HAP-1 (cell line): ENCODE measurements around the gene CYP2F1.
"Not testable (repeated sequence)": the region's sequence is repeated elsewhere in the genome, so short reads cannot be mapped to it uniquely, and the experiment has no call there.

ENCODE experiments used
- DNase-seq, 2 experiments: peaks; one replicate each; pipeline ENCODE4 v3.0.0-alpha.2; 2016 to 2020; ENCODE audit warnings: low spot score in 2 of 2
- H3K27me3 ChIP-seq: fragments of 250-450 bp; sonication (Bioruptor Pico); 2 replicates; pipeline ENCODE4 v1.5.1; 2020; ENCODE audit warnings: low read depth, mild to moderate bottlenecking, moderate library complexity
- H3K36me3 ChIP-seq: fragments of 250-450 bp; sonication (Bioruptor Pico); replicated peaks from 2 replicates; pipeline ENCODE4 v1.5.1; 2020; ENCODE audit warnings: mild to moderate bottlenecking
- H3K4me1 ChIP-seq: fragments of 250-450 bp; sonication (Bioruptor Pico); 2 replicates; pipeline ENCODE4 v1.5.1; 2020; ENCODE audit warnings: mild to moderate bottlenecking
- H3K4me3 ChIP-seq: fragments of 250-450 bp; sonication (Bioruptor Pico); 2 replicates; pipeline ENCODE4 v1.5.1; 2020; ENCODE audit warnings: mild to moderate bottlenecking, moderate library complexity
- H3K9me3 ChIP-seq: fragments of 250-450 bp; sonication (Bioruptor Pico); 2 replicates; pipeline ENCODE4 v1.5.1; 2020; ENCODE audit warnings: mild to moderate bottlenecking, moderate library complexity
- in situ Hi-C: fragments of 300-500 bp; cut with MboI; formaldehyde crosslinking; loops from 3 replicates; pipeline ENCODE4 v1.14.3; 2020; ENCODE audit warnings: low sequenced_read_pairs, inconsistent platforms, mixed read lengths

Gene CYP2F1

GRCh38 chr19:41134616-41135015, 20.4 kb downstream of the CYP2F1 start:
- in situ Hi-C loops: no loop called here
- Histone ChIP-seq H3K4me3 (no peak overlapping the region), H3K36me3 (no peaks in the 10 kb centered on the region), H3K27me3 (no peaks in the 10 kb centered on the region; the same call in 1 of the 2 replicates), H3K4me1 (no peaks in the 10 kb centered on the region), H3K9me3 (no peaks in the 10 kb centered on the region)
- no peak for DNase-seq

- DNase-seq: peak; percentile 16 to 66
- in situ Hi-C loops, H3K4me1 ChIP-seq, H3K27me3 ChIP-seq, H3K36me3 ChIP-seq, H3K9me3 ChIP-seq: not testable (repeated sequence)
- peak overlapping the region; percentile 21 for H3K4me3 ChIP-seq
Measured at GRCh38 chr19:41135390-41136384, 21.5 kb downstream of the CYP2F1 start.

GRCh38 chr19:41136636-41137455, 22.6 kb downstream of the CYP2F1 start:
- Histone ChIP-seq H3K4me3 (no peak overlapping the region), H3K36me3 (no peaks in the 10 kb centered on the region), H3K9me3 (no peaks in the 10 kb centered on the region), H3K27me3 (no peaks in the 10 kb centered on the region; the same call in 1 of the 2 replicates), H3K4me1 (no peaks in the 10 kb centered on the region)
- DNase-seq: no peak
- in situ Hi-C loops: no loop called here

GRCh38 chr19:41144403-41144802, 30.2 kb downstream of the CYP2F1 start:
- Histone ChIP-seq H3K4me1 (no peaks in the 10 kb centered on the region), H3K9me3 (no peaks in the 10 kb centered on the region), H3K27me3 (peaks cover 3% of the 10 kb centered on the region; the same call in 1 of the 2 replicates), H3K4me3 (no peak overlapping the region), H3K36me3 (no peaks in the 10 kb centered on the region)
- in situ Hi-C loops: loop anchor here (10.0 kb wide), 2 partner anchors 170 to 480 kb away; no protein-coding TSS in a partner anchor
- DNase-seq: peak; percentile 60 to 90

GRCh38 chr19:41149831-41150230, 35.6 kb downstream of the CYP2F1 start:
- H3K4me1 ChIP-seq: no peaks in the 10 kb centered on the region
- no peak for DNase-seq
- H3K9me3 ChIP-seq: no peaks in the 10 kb centered on the region
- H3K36me3 ChIP-seq: no peaks in the 10 kb centered on the region
- in situ Hi-C loops: loop anchor here (10.0 kb wide), 2 partner anchors 175 to 485 kb away; no protein-coding TSS in a partner anchor
- H3K27me3 ChIP-seq: peaks cover 3% of the 10 kb centered on the region; the same call in 1 of the 2 replicates
- no peak overlapping the region for H3K4me3 ChIP-seq

GRCh38 chr19:41150986-41151385, 36.8 kb downstream of the CYP2F1 start:
- H3K36me3 ChIP-seq, DNase-seq, H3K9me3 ChIP-seq, H3K4me1 ChIP-seq, in situ Hi-C loops, H3K27me3 ChIP-seq, H3K4me3 ChIP-seq: not testable (repeated sequence)

- DNase-seq: no peak
- H3K4me3 ChIP-seq: no peak overlapping the region
- H3K4me1 ChIP-seq: no peaks in the 10 kb centered on the region
- in situ Hi-C loops: no loop called here
- H3K27me3 ChIP-seq: no peaks in the 10 kb centered on the region; the same call in 1 of the 2 replicates
- no peaks in the 10 kb centered on the region for H3K9me3 ChIP-seq
- H3K36me3 ChIP-seq: no peaks in the 10 kb centered on the region
Measured at GRCh38 chr19:41154060-41154459, 39.8 kb downstream of the CYP2F1 start.

GRCh38 chr19:41156207-41156606, 42.0 kb downstream of the CYP2F1 start:
- in situ Hi-C loops: no loop called here
- no peaks in the 10 kb centered on the region for H3K4me1 ChIP-seq
- no peaks in the 10 kb centered on the region; the same call in 1 of the 2 replicates for H3K27me3 ChIP-seq
- H3K36me3 ChIP-seq: no peaks in the 10 kb centered on the region
- H3K9me3 ChIP-seq: no peaks in the 10 kb centered on the region
- H3K4me3 ChIP-seq: no peak overlapping the region
- no peak for DNase-seq

- no peak for DNase-seq
- no peak overlapping the region for H3K4me3 ChIP-seq
- in situ Hi-C loops: no loop called here
Measured at GRCh38 chr19:41159881-41160280, 45.6 kb downstream of the CYP2F1 start.

GRCh38 chr19:41161903-41162302, 47.7 kb downstream of the CYP2F1 start:
- H3K4me3 ChIP-seq: no peak overlapping the region
- in situ Hi-C loops: no loop called here
- no peaks in the 10 kb centered on the region for H3K36me3 ChIP-seq
- H3K4me1 ChIP-seq: no peaks in the 10 kb centered on the region
- peak in 1 of 2 experiments; percentile 56 for DNase-seq
- no peaks in the 10 kb centered on the region for H3K27me3 ChIP-seq
- H3K9me3 ChIP-seq: no peaks in the 10 kb centered on the region

More at GRCh38 chr19:41159881-41160280, 45.6 kb downstream of the CYP2F1 start:
- Histone ChIP-seq H3K27me3 (no peaks in the 10 kb centered on the region; the same call in 1 of the 2 replicates), H3K36me3 (no peaks in the 10 kb centered on the region), H3K9me3 (no peaks in the 10 kb centered on the region), H3K4me1 (no peaks in the 10 kb centered on the region)

- no peak overlapping the region for H3K4me3 ChIP-seq
- in situ Hi-C loops: no loop called here
- DNase-seq: no peak
- no peaks in the 10 kb centered on the region for H3K27me3 ChIP-seq
- H3K9me3 ChIP-seq: no peaks in the 10 kb centered on the region
- H3K36me3 ChIP-seq: no peaks in the 10 kb centered on the region
- H3K4me1 ChIP-seq: no peaks in the 10 kb centered on the region
Measured at GRCh38 chr19:41166944-41167804, 52.9 kb downstream of the CYP2F1 start.

GRCh38 chr19:41172297-41173164, 58.3 kb downstream of the CYP2F1 start:
- H3K4me3 ChIP-seq: no peak overlapping the region
- in situ Hi-C loops: no loop called here
- DNase-seq: no peak
- H3K36me3 ChIP-seq: no peaks in the 10 kb centered on the region
- H3K4me1 ChIP-seq: peaks cover 3% of the 10 kb centered on the region
- no peaks in the 10 kb centered on the region for H3K27me3 ChIP-seq
- H3K9me3 ChIP-seq: no peaks in the 10 kb centered on the region
